Left renal cortex interstitium (tissue), 4 donors: ENCODE results near the gene DNLZ. TPM values are rescaled to one million over a fixed set of nuclear protein-coding genes. Genes with fewer than 3 reads are reported as not detected.
"Not testable (repeated sequence)": the region's sequence is repeated elsewhere in the genome, so short reads cannot be mapped to it uniquely, and the experiment has no call there.

Experiments
- DNase-seq, 4 donors: peaks; one replicate each; pipeline ENCODE4 v3.0.0-alpha.2; 2013; ENCODE audit warnings: low read depth in 4 of 4, low spot score in 2 of 4, missing footprints in 1 of 4
- polyA plus RNA-seq, 4 donors: library from polyadenylated mRNA; unstranded; fragments of 120-200 nt; gene quantifications; one replicate each; pipeline ENCODE4 v1.2.1, GENCODE V29; 2013; ENCODE audit not compliant: insufficient read length in 4 of 4

The DNLZ gene
- polyA plus RNA-seq: 10 to 100 TPM in 2 of 4 donors, 1 to 10 TPM in 2; 5.0 to 26.2 (median 9.1) TPM

- DNase-seq: peak in 3 of 4 donors; percentile 77 to 85 (median 82)
Measured at GRCh38 chr9:136363106-136363948, at the start of gene DNLZ. Gene DNLZ, minus strand, starts transcription at chr9:136363744. Its CDS starts 30 bp downstream, at chr9:136363714.

GRCh38 chr9:136412962-136413361, 49.4 kb upstream of the DNLZ start:
- DNase-seq: no peak

DNA sequence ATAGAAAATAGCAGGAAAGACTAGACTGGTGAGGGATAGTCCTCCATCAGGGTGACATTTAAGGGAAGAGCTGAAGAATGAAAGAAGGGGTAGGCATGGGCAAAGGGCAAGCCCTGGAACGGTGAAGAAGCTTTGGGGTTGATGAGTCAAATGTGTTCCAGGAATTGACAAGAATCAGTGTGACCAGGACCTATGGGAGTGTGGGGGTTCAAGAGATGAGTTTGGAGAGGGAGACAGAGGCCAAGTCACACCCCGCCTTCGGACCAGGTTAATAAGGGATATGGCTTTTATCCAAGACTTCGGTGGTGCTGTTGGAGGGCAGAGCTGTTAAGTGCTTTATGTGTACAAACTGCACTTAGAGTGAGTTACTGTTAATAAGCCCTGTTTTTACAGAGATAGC, 47.8 kb upstream of the DNLZ start:
- DNase-seq: no peak

DNA sequence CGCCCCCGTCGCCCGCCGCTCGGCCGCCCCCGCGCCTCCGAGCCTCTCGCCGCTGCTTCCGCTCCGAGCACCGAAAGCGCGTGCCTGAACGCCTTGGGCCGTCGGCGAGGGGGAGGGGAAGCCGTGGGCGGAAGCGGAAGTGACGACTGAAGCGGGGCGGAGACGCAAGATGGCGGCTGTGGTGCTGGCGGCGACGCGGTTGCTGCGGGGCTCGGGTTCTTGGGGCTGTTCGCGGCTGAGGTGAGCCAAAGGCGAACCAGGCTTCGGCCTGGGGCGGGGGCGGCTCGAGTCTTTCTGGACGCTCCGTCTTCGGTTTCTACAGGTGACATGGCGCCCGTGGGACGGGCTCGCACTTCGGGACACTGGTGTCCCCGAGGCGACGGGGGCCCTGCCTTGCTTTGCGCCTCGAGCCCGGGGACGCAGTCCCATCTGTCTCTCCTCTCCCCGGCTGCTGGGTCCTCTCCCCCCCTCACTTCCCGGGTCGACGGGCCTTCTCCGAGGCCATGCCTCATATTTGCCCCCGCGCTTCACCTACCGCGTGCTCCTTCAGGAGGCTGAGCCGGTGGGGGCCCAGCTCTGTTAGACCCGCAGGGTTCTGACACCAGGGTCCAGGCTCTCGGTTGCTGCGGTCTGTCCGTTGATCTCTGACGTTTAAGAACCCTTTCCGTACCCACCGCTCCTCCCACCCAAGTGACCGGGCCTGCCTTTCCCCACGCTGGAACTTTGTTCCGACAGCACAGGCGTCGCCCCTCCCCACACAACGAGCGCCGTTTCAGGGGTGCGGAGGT, 47.1 kb upstream of the DNLZ start, which contains the start of the genes ENTR1 and PMPCA:
ENTR1 (minus strand) TSS at position 115 of the 788 bp plus-strand sequence. CDS start 217 bp downstream, outside the sequence.
PMPCA (plus strand) TSS at position 159 of the 788 bp plus-strand sequence; CDS start at position 170, 11 bp downstream.
- peak; percentile 63 to 85 (median 70) for DNase-seq

DNA sequence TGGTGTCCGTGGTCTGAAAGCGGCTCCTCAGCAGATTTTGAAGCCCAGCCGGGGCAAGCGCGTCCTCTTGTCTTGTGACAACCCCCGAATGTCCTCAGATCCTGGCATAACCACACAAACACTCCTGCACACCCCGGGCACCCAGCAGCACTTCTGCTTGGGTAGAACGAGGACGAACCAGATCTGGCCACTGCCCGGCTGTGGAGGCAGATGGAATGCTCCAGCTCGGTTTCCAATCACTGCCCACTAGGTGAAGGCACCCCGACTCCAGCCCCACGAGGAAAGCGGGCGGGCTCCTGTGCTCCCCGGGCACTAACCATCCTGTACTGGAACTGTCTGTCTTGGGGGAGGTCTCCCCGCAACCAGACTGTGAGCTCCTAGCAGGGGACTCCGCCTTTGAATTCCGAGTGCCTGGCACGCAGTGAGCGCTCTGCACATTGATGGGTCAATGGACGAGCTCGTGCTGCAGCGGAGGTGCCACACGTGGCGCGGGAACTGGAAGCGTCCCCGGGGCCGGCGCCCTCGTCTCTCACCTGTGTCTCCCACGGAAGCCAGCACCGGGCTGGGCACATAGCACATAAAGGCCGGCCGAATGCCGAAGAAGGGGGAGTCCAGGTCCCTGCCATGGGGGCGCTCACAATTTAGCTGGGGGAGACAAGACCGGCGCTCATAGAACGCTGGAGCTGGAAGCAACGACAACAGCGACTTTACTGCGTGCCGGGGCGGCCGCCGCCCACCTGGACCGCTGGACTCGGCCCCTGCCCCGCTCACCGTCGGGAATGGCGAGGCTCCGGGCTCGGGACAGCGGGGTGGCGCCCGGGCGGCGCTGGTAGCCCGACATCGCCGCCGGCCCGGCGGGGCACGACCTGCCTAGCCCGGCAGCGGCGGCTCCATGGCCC, 46.3 kb upstream of the DNLZ start:
- DNase-seq: no peak

DNA sequence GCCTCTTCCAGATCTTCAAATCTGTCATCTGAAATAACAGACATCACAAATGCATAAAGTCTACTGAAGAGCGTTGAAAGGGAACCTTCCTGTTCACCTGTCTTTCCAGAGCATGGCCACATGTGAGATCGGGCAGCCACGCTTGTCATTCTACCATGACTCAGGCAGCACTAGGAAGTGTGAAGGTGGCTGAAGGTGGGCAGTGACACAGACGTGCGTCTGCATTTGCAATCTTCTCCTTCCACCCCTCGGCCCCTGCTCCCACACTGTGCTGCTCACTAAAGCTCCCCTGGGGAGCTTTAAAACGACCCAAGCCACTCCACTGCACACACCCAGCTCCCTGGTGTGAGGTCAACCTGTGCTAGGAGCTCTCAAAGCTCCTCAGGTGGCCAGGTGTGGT, 44.4 kb upstream of the DNLZ start:
- DNase-seq: no peak

DNA sequence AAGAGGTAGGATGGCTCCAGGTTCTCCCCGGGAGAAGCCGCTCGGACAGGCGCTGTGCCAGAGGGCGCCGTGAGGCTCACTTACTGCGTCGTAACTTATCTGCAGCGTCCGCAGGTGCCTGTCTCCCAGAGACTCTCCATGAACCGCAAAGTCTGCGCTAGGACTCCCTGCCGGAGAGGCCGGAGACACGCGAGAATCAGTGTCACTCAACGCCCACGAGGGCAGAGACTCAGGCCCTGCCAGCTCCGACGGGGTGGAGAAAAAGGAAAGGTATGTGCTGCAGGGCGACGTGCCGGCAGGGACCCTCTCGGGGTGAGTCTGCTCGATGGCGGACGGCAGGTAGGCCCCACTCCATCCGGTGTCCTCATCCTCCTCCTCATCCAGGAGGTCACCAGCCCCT, 43.5 kb upstream of the DNLZ start:
- DNase-seq: not testable (repeated sequence)

- DNase-seq: not testable (repeated sequence)
Measured at GRCh38 chr9:136405904-136406303, 42.4 kb upstream of the DNLZ start.

GRCh38 chr9:136405481-136405880, 41.9 kb upstream of the DNLZ start:
- no peak for DNase-seq

DNA sequence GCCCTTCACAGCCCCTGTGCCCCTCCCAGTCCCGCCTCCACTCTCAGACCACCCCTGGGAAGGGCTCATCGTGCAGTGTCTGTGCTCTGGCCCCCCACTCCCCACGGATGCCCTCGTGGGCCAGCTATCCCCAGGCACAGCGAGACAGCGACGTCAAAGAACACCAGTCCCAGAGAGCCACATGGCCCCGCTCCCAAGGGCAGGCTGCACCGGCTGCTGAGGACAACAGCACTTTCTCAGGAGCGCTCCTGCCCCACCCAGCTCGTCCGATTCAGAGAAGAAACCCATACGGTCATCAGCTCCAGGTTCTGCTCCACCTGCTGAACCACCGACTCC, 41.2 kb upstream of the DNLZ start:
- no peak for DNase-seq

GRCh38 chr9:136403915-136404800, 40.6 kb upstream of the DNLZ start:
- no peak for DNase-seq

DNA sequence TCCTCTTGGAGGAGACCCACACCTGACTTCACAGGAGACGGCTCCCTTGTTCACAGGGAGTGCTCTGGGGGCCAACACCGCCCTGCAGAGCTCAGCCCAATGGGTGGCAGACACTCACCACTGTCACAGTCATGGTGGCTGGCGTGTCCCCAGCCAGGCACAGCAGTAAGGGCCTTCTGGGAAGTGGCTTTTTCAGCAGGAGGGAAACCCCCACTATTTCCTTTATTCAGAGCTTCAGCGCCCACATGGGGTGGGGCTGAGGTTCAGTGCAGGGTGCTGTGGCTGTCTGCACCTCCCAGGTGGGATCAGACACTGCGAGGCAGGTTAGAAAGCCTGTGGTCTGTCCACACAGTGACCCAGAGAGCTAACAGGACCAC, 40.0 kb upstream of the DNLZ start:
- no peak for DNase-seq

- no peak for DNase-seq
Measured at GRCh38 chr9:136402067-136402466, 38.5 kb upstream of the DNLZ start.

DNA sequence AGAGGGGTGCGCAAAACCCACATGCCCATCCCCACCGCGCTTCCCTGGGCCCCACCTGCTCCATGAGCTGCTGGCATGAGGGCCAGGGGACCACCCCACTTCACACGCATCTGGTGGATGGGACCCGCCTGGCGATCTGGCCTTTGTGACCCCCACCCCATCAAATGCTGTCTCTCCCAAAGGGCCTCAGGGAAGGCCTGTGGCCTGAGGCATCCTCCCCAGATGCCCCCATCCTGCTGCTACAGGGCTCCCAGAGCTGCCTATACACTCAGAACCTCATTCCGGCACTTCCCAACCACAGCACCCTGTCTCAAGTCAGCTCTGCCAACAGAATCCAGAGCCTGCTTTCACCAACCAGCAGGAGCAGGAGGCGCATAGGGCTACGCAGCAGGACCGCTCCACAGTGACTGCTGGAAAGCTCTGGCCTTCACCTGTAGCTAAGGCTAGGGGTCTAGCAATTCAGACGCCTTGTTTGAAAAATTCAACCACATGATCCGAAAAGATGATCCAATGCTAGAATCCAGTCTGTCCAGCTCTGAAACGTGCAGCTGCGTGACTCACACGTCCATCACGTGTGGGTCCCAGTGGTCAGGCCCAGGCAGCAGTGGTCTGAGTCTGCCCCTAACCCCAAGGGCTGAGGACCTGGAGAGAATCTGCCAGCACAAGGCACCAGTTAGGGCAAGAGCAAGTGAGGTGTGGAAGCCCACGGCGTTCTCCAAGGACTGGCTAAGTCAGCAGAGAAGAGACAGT, 37.8 kb upstream of the DNLZ start:
- no peak for DNase-seq

DNA sequence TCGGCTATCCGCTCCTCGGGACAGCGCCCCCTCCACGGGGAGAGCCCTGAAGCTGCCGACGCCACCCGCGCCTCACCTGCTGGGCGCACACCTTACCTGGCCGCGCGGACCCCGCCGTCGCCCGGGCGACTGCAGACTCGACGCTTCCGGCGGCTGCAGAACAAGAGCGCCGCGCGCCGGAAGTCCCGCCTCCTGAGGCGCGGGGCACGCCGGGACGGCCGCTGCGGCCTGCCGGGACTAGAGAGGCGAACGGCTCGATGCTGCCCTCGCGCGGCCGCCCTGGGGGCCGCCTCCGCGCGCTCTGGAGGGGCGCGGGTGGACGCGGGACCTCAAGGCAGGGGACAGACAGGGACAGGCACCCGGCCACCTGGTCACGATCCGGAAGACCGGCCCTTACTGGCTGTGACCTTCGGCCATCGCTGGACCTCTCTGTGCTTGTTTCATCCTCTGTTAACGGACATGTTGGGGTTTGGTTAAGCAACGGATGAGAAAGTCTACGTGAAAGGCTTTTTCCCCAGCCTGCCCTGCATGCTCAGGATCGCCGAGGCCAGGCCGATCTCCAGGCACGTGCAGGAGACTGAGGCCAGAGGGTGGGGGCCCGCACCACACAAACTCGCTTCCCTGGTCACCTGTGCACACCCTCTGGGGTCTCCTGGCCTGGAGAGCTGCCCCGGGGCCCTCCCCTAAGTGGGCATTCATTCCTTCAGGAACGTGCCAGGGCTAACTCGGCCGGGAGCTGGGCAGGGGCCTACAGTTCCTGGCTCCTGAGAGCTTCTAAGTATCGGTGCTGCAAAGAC, 36.7 kb upstream of the DNLZ start, which contains the start of gene SNAPC4:
SNAPC4 (minus strand) TSS at position 133 of the 797 bp plus-strand sequence. CDS start 1,742 bp downstream, outside the sequence.
- peak in 3 of 4 donors; percentile 74 to 82 (median 76) for DNase-seq

DNA sequence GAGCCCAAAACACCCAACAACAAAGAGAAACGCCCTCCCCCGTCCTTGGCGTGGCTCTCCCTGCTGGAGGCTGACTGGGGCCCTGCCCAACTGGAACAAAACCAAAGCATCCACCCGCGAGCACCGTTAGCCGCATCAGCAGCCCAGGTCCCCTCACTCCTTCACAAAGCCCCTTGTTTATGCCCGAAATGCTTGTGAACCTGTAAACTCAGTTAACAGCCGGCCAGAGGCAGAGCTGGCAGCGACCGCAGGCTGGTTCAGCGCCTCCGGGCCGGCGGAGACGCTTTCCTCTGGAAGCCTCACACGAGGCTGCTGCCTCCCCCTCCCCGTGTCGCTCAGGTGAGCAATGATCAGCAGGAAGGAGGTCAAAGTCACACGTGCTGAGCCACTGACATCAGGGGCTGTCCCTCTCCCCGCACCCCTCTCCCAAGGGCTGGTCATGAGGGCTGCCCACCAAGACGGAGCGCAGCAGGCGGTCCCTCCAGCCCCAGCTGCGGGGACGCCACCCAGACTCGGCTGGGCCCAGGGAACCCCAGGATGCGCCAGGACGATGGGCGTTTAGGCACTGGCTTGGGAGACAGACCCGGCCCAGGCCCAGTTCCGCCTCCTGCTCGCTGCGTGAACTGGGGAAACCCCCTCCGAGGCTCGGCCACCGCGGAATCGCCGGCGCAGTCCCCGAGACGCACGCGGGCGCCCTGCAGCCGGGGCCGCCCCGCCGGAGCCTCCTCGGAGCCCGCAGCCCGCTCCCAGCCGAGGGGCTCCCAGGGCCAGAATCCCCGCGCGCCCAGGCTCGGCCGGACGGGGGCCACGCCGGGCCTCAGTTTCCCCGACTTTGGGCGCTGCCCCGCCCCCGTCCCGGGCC, 35.9 kb upstream of the DNLZ start:
- no peak for DNase-seq

GRCh38 chr9:136398286-136398685, 34.7 kb upstream of the DNLZ start:
- no peak for DNase-seq
